RWPE1 (cell line): ENCODE results near the gene RBBP9.
A peak's percentile ranks its signal among the peaks of the same experiment; 100 is the strongest.
"Not testable (repeated sequence)": the region's sequence is repeated elsewhere in the genome, so short reads cannot be mapped to it uniquely, and the experiment has no call there.

ENCODE experiments used
- CTCF ChIA-PET: fragments of 350-600 bp; sonication (Branson Sonifier 250); formaldehyde crosslinking; extraction: SDS; loops from one replicate; lab custom pipeline; 2021; lab: Yijun Ruan, JAX
- POLR2A ChIA-PET: fragments of 400-600 bp; formaldehyde crosslinking; extraction: SDS; loops from one replicate; lab custom pipeline; 2020; ENCODE audit warnings: antibody characterized with exemption; ENCODE audit not compliant: low non-redundant PET; lab: Yijun Ruan, JAX
- DNase-seq: peaks from one replicate; pipeline ENCODE4 v3.0.0; 2012; ENCODE audit warnings: low spot score
- H3K27ac ChIP-seq: fragments of 450-650 bp; 2 replicates; pipeline ENCODE4 v1.5.1; 2017
- TF ChIP-seq, protein P1 (sequence below): fragments of 450-650 bp; conservative IDR thresholded peaks from 2 replicates; pipeline ENCODE4 v1.5.1; 2017; ENCODE audit warnings: low read depth, mild to moderate bottlenecking

RBBP9 gene

DNA sequence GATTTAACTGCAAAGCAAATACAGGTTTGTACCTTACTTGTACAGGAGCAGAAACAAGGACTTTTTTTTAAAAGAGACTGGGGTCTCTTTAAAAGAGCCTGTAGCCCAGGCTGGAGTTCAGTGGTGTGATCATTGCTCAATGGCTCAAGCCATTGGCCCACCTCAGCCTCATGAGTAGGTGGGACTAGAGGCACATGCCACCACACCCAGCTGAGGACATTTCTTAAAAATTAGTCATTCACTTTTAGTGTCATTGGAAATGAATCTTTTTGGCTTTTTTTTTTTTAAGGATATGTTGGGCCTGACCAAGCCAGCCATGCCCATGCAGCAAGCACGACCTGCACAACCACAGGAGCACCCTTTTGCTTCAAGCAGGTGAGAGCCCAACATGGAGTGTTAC, 27.6 kb upstream of the RBBP9 start:
- H3K27ac ChIP-seq: peak overlapping the region; percentile 50; the same call in 1 of the 2 replicates
- peak; percentile 44 for DNase-seq
- TF ChIP-seq, protein P1, sequence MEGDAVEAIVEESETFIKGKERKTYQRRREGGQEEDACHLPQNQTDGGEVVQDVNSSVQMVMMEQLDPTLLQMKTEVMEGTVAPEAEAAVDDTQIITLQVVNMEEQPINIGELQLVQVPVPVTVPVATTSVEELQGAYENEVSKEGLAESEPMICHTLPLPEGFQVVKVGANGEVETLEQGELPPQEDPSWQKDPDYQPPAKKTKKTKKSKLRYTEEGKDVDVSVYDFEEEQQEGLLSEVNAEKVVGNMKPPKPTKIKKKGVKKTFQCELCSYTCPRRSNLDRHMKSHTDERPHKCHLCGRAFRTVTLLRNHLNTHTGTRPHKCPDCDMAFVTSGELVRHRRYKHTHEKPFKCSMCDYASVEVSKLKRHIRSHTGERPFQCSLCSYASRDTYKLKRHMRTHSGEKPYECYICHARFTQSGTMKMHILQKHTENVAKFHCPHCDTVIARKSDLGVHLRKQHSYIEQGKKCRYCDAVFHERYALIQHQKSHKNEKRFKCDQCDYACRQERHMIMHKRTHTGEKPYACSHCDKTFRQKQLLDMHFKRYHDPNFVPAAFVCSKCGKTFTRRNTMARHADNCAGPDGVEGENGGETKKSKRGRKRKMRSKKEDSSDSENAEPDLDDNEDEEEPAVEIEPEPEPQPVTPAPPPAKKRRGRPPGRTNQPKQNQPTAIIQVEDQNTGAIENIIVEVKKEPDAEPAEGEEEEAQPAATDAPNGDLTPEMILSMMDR: no peak
- ChIA-PET POLR2A (no interaction called here), CTCF (no interaction called here)

DNA sequence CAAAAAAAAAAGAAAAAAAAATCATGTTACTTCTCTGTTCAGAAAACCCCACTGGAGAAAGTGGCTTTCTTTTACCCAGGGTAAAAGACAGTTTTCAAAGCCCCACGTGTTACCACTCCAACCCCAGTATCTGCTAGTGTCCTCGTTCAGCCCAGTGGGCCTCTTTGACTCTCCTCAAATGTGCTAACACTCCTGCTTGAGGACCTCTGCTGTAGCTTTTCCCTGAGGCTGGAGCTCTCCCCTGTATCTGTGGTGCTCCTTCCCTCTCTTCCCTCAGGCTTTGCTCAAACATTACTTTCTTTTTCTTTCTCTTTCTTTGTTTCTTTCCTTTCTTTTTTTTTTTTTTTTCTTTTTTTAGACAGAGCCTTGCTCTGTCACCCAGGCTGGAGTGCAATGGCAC, 26.0 kb upstream of the RBBP9 start:
- ChIA-PET CTCF (interaction anchor here (1.0 kb wide), 1 partner anchor 42 kb away, joined by 3 read pairs; no protein-coding TSS in a partner anchor), POLR2A (interaction anchor here (0.7 kb wide), 1 partner anchor 8 kb away, joined by 3 read pairs; no protein-coding TSS in a partner anchor)
- TF ChIP-seq, protein P1: no peak

DNA sequence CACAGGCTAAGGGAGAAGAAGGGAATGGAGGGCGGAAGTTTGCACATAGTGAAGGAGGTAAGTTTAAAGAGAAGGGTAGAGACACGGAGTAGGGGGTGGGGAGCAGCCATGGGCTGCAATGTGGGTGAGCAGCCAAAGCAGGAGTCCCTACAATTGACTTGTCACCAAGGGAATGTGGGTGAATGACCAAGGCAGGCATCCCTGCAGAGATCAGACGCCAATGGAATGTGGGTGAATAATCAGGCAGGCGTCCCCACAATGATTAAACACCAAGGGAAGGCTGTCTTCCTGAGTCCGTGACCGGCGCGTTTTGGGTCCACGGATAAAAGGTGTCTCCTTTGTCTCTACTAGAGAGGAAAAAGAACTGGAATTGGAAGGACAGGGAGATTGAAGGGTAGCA, 25.0 kb upstream of the RBBP9 start:
- CTCF ChIA-PET, POLR2A ChIA-PET, H3K27ac ChIP-seq, DNase-seq: not testable (repeated sequence)

More for the DNA sequence above, 26.0 kb upstream of the RBBP9 start:
- peak overlapping the region; percentile 32 for H3K27ac ChIP-seq
- no peak for DNase-seq

DNA sequence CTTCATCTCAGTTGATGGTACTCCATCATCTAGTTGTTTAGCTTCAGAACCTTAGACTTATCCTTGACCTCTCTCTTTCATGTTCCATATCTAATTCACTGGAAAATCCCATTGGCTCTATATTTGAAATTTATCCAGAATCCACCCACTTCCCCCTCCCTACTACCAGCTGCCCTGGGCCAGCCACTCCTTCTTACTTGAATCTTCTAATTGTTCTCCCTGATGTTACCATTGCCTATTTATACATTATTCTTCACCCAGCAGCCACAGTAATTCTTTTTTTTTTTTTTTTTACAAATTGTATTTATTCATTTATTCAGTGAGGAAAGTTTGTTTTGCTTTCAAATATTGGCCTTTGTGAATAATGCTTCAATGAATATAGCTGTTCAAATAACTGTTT, 18.9 kb upstream of the RBBP9 start:
- ChIA-PET POLR2A (no interaction called here), CTCF (no interaction called here)
- no peak for DNase-seq
- TF ChIP-seq, protein P1: no peak
- no peak overlapping the region for H3K27ac ChIP-seq

DNA sequence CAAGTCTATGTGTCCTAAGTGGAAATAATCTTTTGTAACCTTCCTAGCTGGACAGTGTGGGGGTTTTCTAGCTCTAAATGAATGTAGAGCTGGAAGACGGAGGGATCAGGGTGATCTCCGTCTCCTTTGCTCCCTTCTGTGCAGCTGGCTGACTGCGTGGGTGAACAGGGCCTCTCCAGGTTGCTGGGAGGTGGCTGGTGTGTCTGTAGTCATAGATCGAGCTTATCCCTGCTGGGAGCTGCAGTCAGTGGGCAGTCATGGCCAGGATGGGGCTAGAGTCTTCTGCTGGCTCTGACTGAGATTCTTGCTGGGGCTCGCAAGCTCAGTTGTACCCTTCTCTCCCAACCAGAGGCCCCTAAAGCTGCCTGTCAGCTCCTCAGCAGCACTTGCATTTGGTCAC, 17.1 kb upstream of the RBBP9 start:
- CTCF ChIA-PET: interaction anchor here (0.6 kb wide), 2 partner anchors 59 to 1544 kb away, joined by 3 to 4 read pairs; no protein-coding TSS in a partner anchor

DNA sequence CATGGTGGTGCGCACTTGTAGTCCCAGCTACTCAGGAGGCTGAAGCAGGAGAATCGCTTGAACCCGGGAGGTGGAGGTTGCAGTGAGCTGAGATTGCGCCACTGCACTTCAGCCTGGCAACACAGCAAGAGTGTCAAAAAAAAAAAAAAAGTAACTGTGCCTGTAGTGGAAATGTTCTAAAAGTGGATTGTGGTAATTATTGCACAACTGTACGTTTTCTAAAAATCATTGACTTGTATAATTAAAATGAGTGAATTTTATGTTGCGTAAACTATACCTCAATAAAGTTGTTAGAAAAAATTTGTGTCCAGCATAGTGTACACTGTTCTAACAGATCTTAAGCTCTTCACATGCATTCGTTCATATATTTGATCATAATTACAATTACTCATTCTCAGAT, 16.2 kb upstream of the RBBP9 start:
- no peak overlapping the region for H3K27ac ChIP-seq
- CTCF ChIA-PET: no interaction called here
- POLR2A ChIA-PET: no interaction called here
- no peak for DNase-seq
- TF ChIP-seq, protein P1: no peak

More for the DNA sequence above, 17.1 kb upstream of the RBBP9 start:
- H3K27ac ChIP-seq: 0 out of 2 replicates have a peak overlapping the region, but pooled peaks have one; percentile 19
- TF ChIP-seq, protein P1: no peak
- DNase-seq: no peak
- POLR2A ChIA-PET: no interaction called here

DNA sequence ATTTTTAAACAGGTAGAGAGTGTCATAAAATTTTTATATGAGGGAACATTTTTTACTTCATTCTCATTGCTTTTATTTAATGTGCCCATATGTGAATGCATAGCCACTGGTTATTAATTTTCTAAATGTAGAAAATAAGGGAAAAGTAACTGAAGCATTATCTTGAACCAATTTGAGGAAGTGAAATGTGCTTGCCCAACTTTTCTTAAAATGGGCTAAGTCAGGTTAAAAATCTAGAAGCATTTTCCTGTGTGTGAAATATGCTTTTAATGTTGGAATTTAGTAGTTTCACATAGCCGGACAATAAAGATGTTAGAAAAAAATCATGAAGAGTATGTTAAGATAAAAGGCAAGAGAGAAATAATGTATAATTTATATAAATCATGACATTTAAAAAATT, 14.5 kb upstream of the RBBP9 start:
- H3K27ac ChIP-seq: no peak overlapping the region
- ChIA-PET CTCF (no interaction called here), POLR2A (no interaction called here)
- TF ChIP-seq, protein P1: no peak
- DNase-seq: no peak
